WI38 (cell line): Measurements from ENCODE around the gene ACVR1.
"Not testable (repeated sequence)": the region's sequence is repeated elsewhere in the genome, so short reads cannot be mapped to it uniquely, and the experiment has no call there.

ENCODE experiments used
- H3K4me3 ChIP-seq: 2 replicates; pipeline ENCODE4 v1.5.1; 2011; ENCODE audit warnings: low read depth, mild to moderate bottlenecking, control low read depth, low read length
- TF ChIP-seq, protein P1 (sequence below): IDR thresholded peaks from 2 replicates; pipeline ENCODE4 v1.5.1; 2012; ENCODE audit warnings: low read depth, mild to moderate bottlenecking, control low read depth, low read length

The ACVR1 gene

DNA sequence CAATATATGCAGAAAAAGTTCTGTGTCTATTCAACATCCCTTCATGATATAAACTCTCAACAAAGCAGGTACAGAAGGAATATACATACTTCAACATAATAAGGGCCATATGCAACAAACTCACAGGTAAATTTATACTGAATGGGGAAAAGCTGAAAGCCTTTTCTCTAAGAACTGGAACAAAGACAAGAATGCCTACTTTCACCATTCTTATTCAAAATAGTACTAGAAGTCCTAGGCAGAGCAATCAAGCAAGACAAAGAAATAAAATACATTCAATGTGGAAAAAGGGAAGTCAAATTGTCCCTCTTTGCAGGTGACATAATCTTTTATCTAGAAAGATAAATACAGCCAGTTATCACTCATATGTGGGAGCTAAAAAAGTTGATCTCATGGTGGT lies 116.3 kb downstream of the ACVR1 start:
- no peak overlapping the region for H3K4me3 ChIP-seq
- TF ChIP-seq, protein P1, sequence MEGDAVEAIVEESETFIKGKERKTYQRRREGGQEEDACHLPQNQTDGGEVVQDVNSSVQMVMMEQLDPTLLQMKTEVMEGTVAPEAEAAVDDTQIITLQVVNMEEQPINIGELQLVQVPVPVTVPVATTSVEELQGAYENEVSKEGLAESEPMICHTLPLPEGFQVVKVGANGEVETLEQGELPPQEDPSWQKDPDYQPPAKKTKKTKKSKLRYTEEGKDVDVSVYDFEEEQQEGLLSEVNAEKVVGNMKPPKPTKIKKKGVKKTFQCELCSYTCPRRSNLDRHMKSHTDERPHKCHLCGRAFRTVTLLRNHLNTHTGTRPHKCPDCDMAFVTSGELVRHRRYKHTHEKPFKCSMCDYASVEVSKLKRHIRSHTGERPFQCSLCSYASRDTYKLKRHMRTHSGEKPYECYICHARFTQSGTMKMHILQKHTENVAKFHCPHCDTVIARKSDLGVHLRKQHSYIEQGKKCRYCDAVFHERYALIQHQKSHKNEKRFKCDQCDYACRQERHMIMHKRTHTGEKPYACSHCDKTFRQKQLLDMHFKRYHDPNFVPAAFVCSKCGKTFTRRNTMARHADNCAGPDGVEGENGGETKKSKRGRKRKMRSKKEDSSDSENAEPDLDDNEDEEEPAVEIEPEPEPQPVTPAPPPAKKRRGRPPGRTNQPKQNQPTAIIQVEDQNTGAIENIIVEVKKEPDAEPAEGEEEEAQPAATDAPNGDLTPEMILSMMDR = no peak

- H3K4me3 ChIP-seq = no peak overlapping the region
- TF ChIP-seq, protein P1 = no peak
Measured at GRCh38 chr2:157758586-157758985, 117.5 kb downstream of the ACVR1 start.

DNA sequence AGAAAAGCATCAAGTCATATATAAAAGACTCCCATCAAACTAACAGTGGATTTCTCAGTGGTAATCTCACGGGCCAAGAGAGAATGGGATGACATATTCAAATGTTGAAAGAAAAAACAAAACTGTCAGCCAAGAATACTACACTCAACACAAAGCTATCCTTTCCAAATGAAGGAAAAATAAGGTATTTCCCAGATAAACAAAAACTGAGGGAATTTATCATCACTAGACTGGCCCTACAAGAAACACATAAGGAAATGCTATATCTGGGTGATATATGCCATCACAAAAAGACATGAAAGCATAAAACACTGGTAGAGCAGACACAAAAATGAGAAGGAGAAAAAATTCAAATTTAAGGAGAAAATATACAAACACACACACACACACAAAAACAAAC lies 118.6 kb downstream of the ACVR1 start:
- TF ChIP-seq, protein P1 = no peak
- no peak overlapping the region for H3K4me3 ChIP-seq

DNA sequence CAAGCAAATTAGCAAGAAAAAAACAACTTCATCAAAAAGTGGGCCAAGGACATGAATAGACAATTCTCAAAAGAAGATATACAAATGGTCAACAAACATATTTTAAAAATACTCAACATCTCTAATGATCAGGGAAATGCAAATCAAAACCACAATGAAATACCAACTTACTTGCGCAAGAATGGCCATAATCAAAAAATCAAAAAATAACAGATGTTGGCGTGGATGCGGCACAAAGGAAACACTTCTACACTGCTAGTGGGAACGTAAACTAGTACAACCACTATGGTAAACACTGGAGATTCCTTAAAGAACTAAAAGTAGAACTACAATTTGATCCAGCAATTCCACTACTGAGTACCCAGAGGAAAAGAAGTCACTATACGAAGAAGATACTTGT lies 119.7 kb downstream of the ACVR1 start:
- H3K4me3 ChIP-seq = not testable (repeated sequence)

DNA sequence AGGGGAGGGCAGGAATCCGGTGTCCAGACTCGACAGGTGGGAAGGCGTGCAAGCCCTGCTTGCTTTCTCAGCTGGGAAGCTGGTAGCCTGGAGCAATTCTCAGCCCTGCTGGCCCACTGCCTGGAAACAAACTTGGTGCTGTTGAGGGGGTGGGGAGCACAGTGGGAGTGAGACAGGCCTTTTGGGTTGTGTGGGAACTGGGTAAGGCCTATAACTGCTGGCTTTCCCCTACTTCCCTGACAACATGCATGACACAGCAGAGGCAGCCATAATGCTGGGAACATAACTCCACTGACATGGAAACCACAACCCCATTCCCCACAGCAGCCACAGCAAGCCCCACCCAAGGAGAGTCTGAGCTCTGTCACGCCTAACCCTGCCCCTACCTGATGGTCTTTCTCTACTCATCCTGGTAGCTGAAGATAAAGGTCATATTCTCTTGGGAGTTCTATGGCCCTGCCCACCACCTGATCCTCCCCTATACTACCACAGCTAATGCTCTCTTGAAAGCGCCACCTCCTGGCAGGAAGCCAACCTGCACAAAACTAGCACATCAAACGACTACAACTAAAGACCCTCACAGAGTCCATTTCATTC lies 124.6 kb downstream of the ACVR1 start:
- no peak overlapping the region for H3K4me3 ChIP-seq
- TF ChIP-seq, protein P1 = no peak

DNA sequence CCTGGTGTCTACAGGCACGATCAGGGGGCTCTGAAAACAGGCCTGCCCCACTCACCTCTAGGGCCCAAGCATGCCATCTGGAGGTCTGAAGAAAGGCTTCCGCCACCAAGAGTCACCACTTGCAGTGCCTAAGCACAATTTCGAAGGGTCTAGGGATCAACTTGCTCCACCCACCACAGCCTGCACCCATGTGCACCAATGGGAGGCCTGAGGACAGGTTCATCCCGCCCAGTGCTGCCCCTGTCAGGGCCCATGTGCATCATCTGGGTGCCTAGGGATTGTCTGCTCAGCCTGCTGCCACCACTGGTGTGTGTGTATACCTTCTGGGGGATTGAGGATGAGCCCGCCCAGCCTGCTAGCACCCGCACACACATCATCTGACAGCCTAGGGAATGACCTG lies 126.4 kb downstream of the ACVR1 start:
- TF ChIP-seq, protein P1 = no peak
- H3K4me3 ChIP-seq = no peak overlapping the region

GRCh38 chr2:157748371-157749142 lies 127.6 kb downstream of the ACVR1 start:
- H3K4me3 ChIP-seq = no peak overlapping the region
- TF ChIP-seq, protein P1 = no peak
